HEK293 (cell line): ENCODE data around the gene PIGBOS1.

Experiments used
- ATF2 ChIP-seq: fragments of 450-650 bp; formaldehyde crosslinking; IDR thresholded peaks from 2 replicates; pipeline ENCODE4 v1.5.1; 2016; ENCODE audit warnings: missing biosample characterization, missing genetic modification characterization, low read depth
- BCL11A ChIP-seq: fragments of 450-650 bp; formaldehyde crosslinking; IDR thresholded peaks from 2 replicates; pipeline ENCODE4 v1.5.1; 2016; ENCODE audit warnings: low read depth, missing biosample characterization, missing genetic modification characterization
- CTCF ChIP-seq: fragments of 450-650 bp; formaldehyde crosslinking; IDR thresholded peaks from 2 replicates; pipeline ENCODE4 v1.5.1; 2016; ENCODE audit warnings: missing biosample characterization, missing genetic modification characterization
- FEZF1 ChIP-seq: fragments of 450-650 bp; formaldehyde crosslinking; IDR thresholded peaks from 2 replicates; pipeline ENCODE4 v1.5.1; 2016; ENCODE audit warnings: missing biosample characterization, missing genetic modification characterization
- KLF10 ChIP-seq: fragments of 450-650 bp; IDR thresholded peaks from 2 replicates; pipeline ENCODE4 v1.5.1; 2018; ENCODE audit warnings: missing biosample characterization, mild to moderate bottlenecking, missing genetic modification characterization
- PRDM6 ChIP-seq: fragments of 450-650 bp; formaldehyde crosslinking; IDR thresholded peaks from 2 replicates; pipeline ENCODE4 v1.5.1; 2017; ENCODE audit warnings: missing biosample characterization, missing genetic modification characterization
- ZBTB10 ChIP-seq: fragments of 450-650 bp; formaldehyde crosslinking; IDR thresholded peaks from 2 replicates; pipeline ENCODE4 v1.5.1; 2016; ENCODE audit warnings: missing biosample characterization, missing genetic modification characterization
- ZBTB7A ChIP-seq: fragments of 450-650 bp; formaldehyde crosslinking; IDR thresholded peaks from 2 replicates; pipeline ENCODE4 v1.5.1; 2016; ENCODE audit warnings: low read depth, missing biosample characterization, missing genetic modification characterization
- ZNF148 ChIP-seq: fragments of 450-650 bp; formaldehyde crosslinking; IDR thresholded peaks from 2 replicates; pipeline ENCODE4 v1.5.0; 2017; ENCODE audit warnings: missing biosample characterization, missing genetic modification characterization, borderline replicate concordance
- ZNF184 ChIP-seq: fragments of 450-650 bp; IDR thresholded peaks from 2 replicates; pipeline ENCODE4 v1.5.1; 2018; ENCODE audit warnings: missing biosample characterization, mild to moderate bottlenecking, missing genetic modification characterization
- ZNF354C ChIP-seq: fragments of 450-650 bp; formaldehyde crosslinking; IDR thresholded peaks from 2 replicates; pipeline ENCODE4 v1.5.1; 2016; ENCODE audit warnings: missing biosample characterization, missing genetic modification characterization, low read depth, borderline replicate concordance

- no peak for TF ChIP-seq FEZF1 (tag by site-specific recombination)
- TF ChIP-seq ZNF148 (tag by site-specific recombination): no peak
- TF ChIP-seq BCL11A (tag by site-specific recombination): no peak
- TF ChIP-seq PRDM6 (tag by site-specific recombination): no peak
- TF ChIP-seq CTCF (tag by site-specific recombination): no peak
- no peak for TF ChIP-seq ATF2
- TF ChIP-seq ZBTB7A (tag by site-specific recombination): no peak
- TF ChIP-seq KLF10 (tag by site-specific recombination): no peak
- no peak for TF ChIP-seq ZNF354C (tag by site-specific recombination)
- TF ChIP-seq ZBTB10 (tag by site-specific recombination): no peak
- TF ChIP-seq ZNF184 (tag by site-specific recombination): no peak
Measured at GRCh38 chr15:55283379-55284147, 35.4 kb downstream of the PIGBOS1 start.
